H1 (cell line): Measurements from ENCODE around the gene MCEE. TPM values are rescaled to one million over a fixed set of nuclear protein-coding genes. Genes with fewer than 3 reads are reported as not detected.
"Not testable (repeated sequence)": the region's sequence is repeated elsewhere in the genome, so short reads cannot be mapped to it uniquely, and the experiment has no call there.

Source experiments
- CTCF ChIA-PET: fragments of 300-600 bp; sonication (Branson Sonifier 250); formaldehyde crosslinking; loops from one replicate; lab custom pipeline; 2021; ENCODE audit not compliant: partially characterized antibody; lab: Charles Lee
- POLR2A ChIA-PET: fragments of 300-600 bp; sonication (Branson Sonifier 250); formaldehyde crosslinking; loops from one replicate; lab custom pipeline; 2021; ENCODE audit warnings: inconsistent platforms; ENCODE audit not compliant: partially characterized antibody; lab: Charles Lee
- DNase-seq, 2 experiments: peaks; one replicate each; pipeline versions ENCODE4 v3.0.0 to v3.0.0-alpha.2; 2010 to 2022; ENCODE audit warnings: low spot score in 2 of 2, low read depth in 1 of 2, mixed read lengths in 1 of 2
- FAIRE-seq: peaks from 2 replicates; lab custom pipeline; 2011; peaks lifted over from hg19 to GRCh38; lab: Jason Lieb, UNC
- H2AFZ ChIP-seq: 2 replicates; pipeline ENCODE4 v1.8.1; 2012; ENCODE audit warnings: low read length, inconsistent platforms
- H2AK5ac ChIP-seq: 2 replicates; pipeline ENCODE4 v1.6.1; 2013; ENCODE audit warnings: low read depth, low read length
- H2BK120ac ChIP-seq: replicated peaks from 2 replicates; pipeline ENCODE3; 2013; ENCODE audit warnings: low read depth, low read length, inconsistent platforms
- H2BK12ac ChIP-seq: 2 replicates; pipeline ENCODE4 v1.6.1; 2013; ENCODE audit warnings: low read depth, low read length
- H2BK15ac ChIP-seq: 2 replicates; pipeline ENCODE4 v1.6.1; 2013; ENCODE audit warnings: low read length
- H2BK20ac ChIP-seq: 2 replicates; pipeline ENCODE4 v1.6.1; 2013; ENCODE audit warnings: low read length
- H2BK5ac ChIP-seq: 2 replicates; pipeline ENCODE4 v1.6.1; 2013; ENCODE audit warnings: low read depth, low read length
- H3K14ac ChIP-seq: 2 replicates; pipeline ENCODE4 v1.6.1; 2013; ENCODE audit warnings: inconsistent platforms; ENCODE audit not compliant: insufficient read length
- H3K18ac ChIP-seq: 2 replicates; pipeline ENCODE4 v1.6.1; 2013; ENCODE audit warnings: low read length; ENCODE audit errors: extremely low read depth
- H3K23ac ChIP-seq: 2 replicates; pipeline ENCODE4 v1.6.1; 2013; ENCODE audit warnings: inconsistent platforms; ENCODE audit not compliant: insufficient read length
- H3K23me2 ChIP-seq: 2 replicates; pipeline ENCODE4 v1.6.1; 2013; ENCODE audit warnings: low read depth, low read length
- H3K27ac ChIP-seq: 2 replicates; pipeline ENCODE4 v1.6.1; 2011; ENCODE audit warnings: low read depth, low read length, inconsistent platforms
- H3K27me3 ChIP-seq, 4 experiments: replicated peaks in 1 of 4; 1 replicate in 1 of 4; 2 replicates in 3 of 4; pipeline versions ENCODE4 v1.6.1 to v1.8.1; 2011 to 2013; ENCODE audit warnings: low read length in 3 of 4, mild to moderate bottlenecking in 3 of 4, inconsistent platforms in 2 of 4, mixed read lengths in 2 of 4, moderate library complexity in 1 of 4; ENCODE audit not compliant: control insufficient read depth in 3 of 4, insufficient read depth in 3 of 4; ENCODE audit errors: extremely low read depth in 1 of 4
- H3K36me3 ChIP-seq, 4 experiments: 2 replicates each; pipeline versions ENCODE4 v1.6.1 to v1.8.1; 2011 to 2013; ENCODE audit warnings: mild to moderate bottlenecking in 4 of 4, low read length in 3 of 4, moderate library complexity in 2 of 4, control low read depth in 1 of 4, inconsistent platforms in 1 of 4; ENCODE audit not compliant: insufficient read depth in 4 of 4, control insufficient read depth in 2 of 4
- H3K4ac ChIP-seq: replicated peaks from 2 replicates; pipeline ENCODE3; 2013; ENCODE audit warnings: low read length, low read depth, mixed read lengths, inconsistent platforms; ENCODE audit not compliant: insufficient read length
- H3K4me1 ChIP-seq, 4 experiments: replicated peaks in 1 of 4; 1 replicate in 1 of 4; 2 replicates in 3 of 4; pipeline versions ENCODE4 v1.6.1 to v1.8.1; 2011 to 2013; ENCODE audit warnings: low read length in 3 of 4, inconsistent platforms in 2 of 4, mixed read lengths in 1 of 4; ENCODE audit not compliant: insufficient read depth in 4 of 4, control insufficient read depth in 3 of 4
- H3K4me2 ChIP-seq, 2 experiments: 2 replicates each; pipeline versions ENCODE4 v1.6.1 to v1.8.1; 2011 to 2013; ENCODE audit warnings: low read depth in 2 of 2, low read length in 2 of 2, control low read depth in 1 of 2, inconsistent platforms in 1 of 2, mild to moderate bottlenecking in 1 of 2; ENCODE audit not compliant: insufficient read depth in 1 of 2
- H3K4me3 ChIP-seq, 4 experiments: fragments of 200-600, 300-600 bp in 1 of 4; sonication (generic), shearing (Covaris generic), sonication (Bioruptor Twin) in 1 of 4; 2 replicates each; pipeline versions ENCODE4 v1.5.1 to v1.8.1; 2011 to 2016; ENCODE audit warnings: low read length in 4 of 4, low read depth in 3 of 4, control low read depth in 2 of 4, inconsistent platforms in 2 of 4, mild to moderate bottlenecking in 2 of 4, mixed read lengths in 1 of 4, moderate library complexity in 1 of 4; ENCODE audit not compliant: insufficient read depth in 2 of 4; ENCODE audit errors: extremely low read depth in 1 of 4
- H3K56ac ChIP-seq: replicated peaks from 2 replicates; pipeline ENCODE3; 2013; ENCODE audit warnings: low read depth, mild to moderate bottlenecking, mixed read lengths, low read length, inconsistent platforms; ENCODE audit not compliant: insufficient read length
- H3K79me1 ChIP-seq: 2 replicates; pipeline ENCODE4 v1.6.1; 2013; ENCODE audit warnings: low read depth, low read length, control low read depth
- H3K79me2 ChIP-seq, 2 experiments: 2 replicates each; pipeline versions ENCODE4 v1.6.1 to v1.8.1; 2012 to 2013; ENCODE audit warnings: low read length in 2 of 2, mild to moderate bottlenecking in 2 of 2, inconsistent platforms in 1 of 2; ENCODE audit not compliant: insufficient read depth in 2 of 2, control insufficient read depth in 1 of 2
- H3K9ac ChIP-seq, 4 experiments: replicated peaks in 1 of 4; 1 replicate in 1 of 4; 2 replicates in 3 of 4; pipeline versions ENCODE4 v1.6.1 to v1.8.1; 2011 to 2013; ENCODE audit warnings: low read depth in 3 of 4, low read length in 3 of 4, control low read depth in 2 of 4, mild to moderate bottlenecking in 2 of 4, moderate library complexity in 2 of 4, inconsistent platforms in 1 of 4; ENCODE audit errors: extremely low read depth in 1 of 4
- H3K9me3 ChIP-seq, 2 experiments: 2 replicates each; pipeline versions ENCODE4 v1.6.1 to v1.8.1; 2012 to 2013; ENCODE audit warnings: mild to moderate bottlenecking in 2 of 2, moderate library complexity in 2 of 2, control low read depth in 1 of 2, inconsistent platforms in 1 of 2, low read depth in 1 of 2, low read length in 1 of 2, mixed read lengths in 1 of 2; ENCODE audit not compliant: insufficient read depth in 2 of 2
- H4K20me1 ChIP-seq, 2 experiments: replicated peaks in 1 of 2; 2 replicates each; pipeline versions ENCODE3 to v1.8.1; 2011 to 2013; ENCODE audit warnings: inconsistent platforms in 2 of 2, low read length in 2 of 2, mild to moderate bottlenecking in 1 of 2; ENCODE audit not compliant: insufficient read depth in 2 of 2, control insufficient read depth in 1 of 2
- H4K5ac ChIP-seq: 2 replicates; pipeline ENCODE4 v1.6.1; 2013; ENCODE audit warnings: low read length, low read depth, mixed read lengths, inconsistent platforms; ENCODE audit not compliant: insufficient read length
- H4K8ac ChIP-seq: 2 replicates; pipeline ENCODE4 v1.8.0; 2013; ENCODE audit warnings: mild to moderate bottlenecking, moderate library complexity, low read length, inconsistent platforms; ENCODE audit not compliant: insufficient read depth; ENCODE audit errors: extremely low read depth
- H4K91ac ChIP-seq: replicated peaks from 2 replicates; pipeline ENCODE3; 2013; ENCODE audit warnings: low read length, mixed read lengths, inconsistent platforms; ENCODE audit not compliant: insufficient read length
- WGBS, 2 experiments: shearing (Covaris generic) in 1 of 2; methylation state at CpG; one replicate each; pipeline versions ENCODE4 v1.1.6 to v1.1.7; 2013 to 2015; ENCODE audit warnings: low lambda C conversion rate in 2 of 2, mixed read lengths in 2 of 2, inconsistent platforms in 1 of 2, low coverage in 1 of 2, missing lambda C conversion rate in 1 of 2; ENCODE audit not compliant: insufficient replicate concordance in 2 of 2, insufficient coverage in 1 of 2, insufficient read length in 1 of 2; ENCODE audit errors: extremely low coverage in 1 of 2, missing lambda C conversion rate in 1 of 2; 5-methylcytosine and 5-hydroxymethylcytosine counted together
- polyA plus RNA-seq, 7 experiments: library from polyadenylated mRNA; depleted of rRNA in 3 of 7; stranded (reverse) in 5 of 7; unstranded in 2 of 7; fragments of >200 nt in 5 of 7; fragments of 200-250 nt in 2 of 7; gene quantifications; 1 replicate in 5 of 7; 2 replicates in 1 of 7; 4 replicates in 1 of 7; pipeline versions ENCODE4 v1.2.1 to v1.2.3, GENCODE V29; 2011 to 2013; ENCODE audit warnings: missing spikeins in 2 of 7, mixed read lengths in 2 of 7
- total RNA-seq: library from RNA; stranded (reverse); fragmentation: NEBNext Ultra II Directional; extraction: Animal tissue kit (Norgen Biotek cat#: 25700); gene quantifications from 2 replicates; pipeline ENCODE4 v1.2.1, GENCODE V29; 2021

MCEE gene
- total and polyA plus RNA-seq, 2 of the 8 experiments (the other 6 are each of a cell fraction or from before 2014, with no cell fraction given): 7.3 to 14.1 TPM

GRCh38 chr2:71131387-71132166, 1.5 kb upstream of the MCEE start:
- WGBS, 2 experiments: 86% methylated on average over 7 of the region's 7 CpGs; no CpG with 5 or more reads in 1 of the 2 experiments
- H3K27ac ChIP-seq: not testable (repeated sequence)

More at GRCh38 chr2:71131387-71132166, 1.5 kb upstream of the MCEE start:
- ChIA-PET POLR2A (interaction anchor here (1.0 to 2.4 kb wide), 6 partner anchors 11 to 64 kb away, joined by 4 to 17 read pairs (median 7); partner anchors contain the start of gene NAGK), CTCF (interaction anchor here (0.8 to 3.6 kb wide), 6 partner anchors 16 to 153 kb away, joined by 3 to 28 read pairs (median 3); partner anchors contain the start of genes ANKRD53 and NAGK)
- H3K27me3 ChIP-seq, H4K5ac ChIP-seq, H4K91ac ChIP-seq, H2BK120ac ChIP-seq, H3K14ac ChIP-seq, H2AK5ac ChIP-seq, H2BK12ac ChIP-seq, H2BK15ac ChIP-seq, H2BK5ac ChIP-seq, H3K18ac ChIP-seq, H3K9me3 ChIP-seq, H3K4me1 ChIP-seq, H3K79me1 ChIP-seq, H2AFZ ChIP-seq, FAIRE-seq, H4K20me1 ChIP-seq, H3K4ac ChIP-seq, H3K23ac ChIP-seq, H2BK20ac ChIP-seq, H3K56ac ChIP-seq, DNase-seq, H4K8ac ChIP-seq, H3K23me2 ChIP-seq: not testable (repeated sequence)
- Histone ChIP-seq H3K9ac (peak overlapping the region in 2 of 4 experiments; percentile 54 to 92; a peak in 3 of 7 replicates), H3K4me2 (peak overlapping the region; percentile 63 to 84), H3K4me3 (peak overlapping the region; percentile 83 to 98 (median 92)), H3K79me2 (peaks cover 0 to 50% of the 10 kb centered on the region in 2 experiments), H3K36me3 (peaks cover 0 to 33% (median 16%) of the 10 kb centered on the region in 4 experiments; a peak in 6 of 8 replicates)
